RWPE2 (cell line): ENCODE measurements around the gene MLST8.
"Not testable (repeated sequence)": the region's sequence is repeated elsewhere in the genome, so short reads cannot be mapped to it uniquely, and the experiment has no call there.

Experiments
- ATAC-seq: fragments of 200-7000 bp; cut with Tn5 transposase; 3 replicates; pipeline ENCODE4 v1.9.1; 2021; ENCODE audit warnings: low read depth
- DNase-seq: peaks from one replicate; pipeline ENCODE4 v3.0.0-alpha.2; 2020; ENCODE audit warnings: low spot score
- H3K27ac ChIP-seq: fragments of 450-650 bp; 2 replicates; pipeline ENCODE4 v1.5.1; 2017; ENCODE audit warnings: mild to moderate bottlenecking; ENCODE audit not compliant: poor library complexity, severe bottlenecking
- H3K27me3 ChIP-seq: fragments of 250-450 bp; sonication (Bioruptor Pico); 2 replicates; pipeline ENCODE4 v1.5.1; 2021; ENCODE audit warnings: mild to moderate bottlenecking, moderate library complexity; ENCODE audit not compliant: insufficient read depth, poor library complexity, severe bottlenecking
- H3K36me3 ChIP-seq: fragments of 250-450 bp; sonication (Bioruptor Pico); 2 replicates; pipeline ENCODE4 v1.5.1; 2020; ENCODE audit warnings: low read depth, mild to moderate bottlenecking, moderate library complexity
- H3K4me1 ChIP-seq: fragments of 250-450 bp; sonication (Bioruptor Pico); 2 replicates; pipeline ENCODE4 v1.5.1; 2021; ENCODE audit warnings: mild to moderate bottlenecking, moderate library complexity; ENCODE audit not compliant: insufficient read depth, poor library complexity, severe bottlenecking
- H3K4me3 ChIP-seq: fragments of 250-450 bp; sonication (Bioruptor Pico); 2 replicates; pipeline ENCODE4 v1.5.1; 2021; ENCODE audit warnings: mild to moderate bottlenecking, moderate library complexity; ENCODE audit not compliant: severe bottlenecking
- H3K9me3 ChIP-seq: fragments of 250-450 bp; sonication (Bioruptor Pico); 2 replicates; pipeline ENCODE4 v1.5.1; 2021; ENCODE audit warnings: mild to moderate bottlenecking, moderate library complexity; ENCODE audit not compliant: severe bottlenecking
- TF ChIP-seq, protein P1 (sequence below): fragments of 450-650 bp; IDR thresholded peaks from one replicate; pipeline ENCODE4 v1.5.1; 2017; ENCODE audit warnings: mild to moderate bottlenecking, moderate library complexity; ENCODE audit not compliant: poor library complexity, severe bottlenecking

Gene MLST8

DNA sequence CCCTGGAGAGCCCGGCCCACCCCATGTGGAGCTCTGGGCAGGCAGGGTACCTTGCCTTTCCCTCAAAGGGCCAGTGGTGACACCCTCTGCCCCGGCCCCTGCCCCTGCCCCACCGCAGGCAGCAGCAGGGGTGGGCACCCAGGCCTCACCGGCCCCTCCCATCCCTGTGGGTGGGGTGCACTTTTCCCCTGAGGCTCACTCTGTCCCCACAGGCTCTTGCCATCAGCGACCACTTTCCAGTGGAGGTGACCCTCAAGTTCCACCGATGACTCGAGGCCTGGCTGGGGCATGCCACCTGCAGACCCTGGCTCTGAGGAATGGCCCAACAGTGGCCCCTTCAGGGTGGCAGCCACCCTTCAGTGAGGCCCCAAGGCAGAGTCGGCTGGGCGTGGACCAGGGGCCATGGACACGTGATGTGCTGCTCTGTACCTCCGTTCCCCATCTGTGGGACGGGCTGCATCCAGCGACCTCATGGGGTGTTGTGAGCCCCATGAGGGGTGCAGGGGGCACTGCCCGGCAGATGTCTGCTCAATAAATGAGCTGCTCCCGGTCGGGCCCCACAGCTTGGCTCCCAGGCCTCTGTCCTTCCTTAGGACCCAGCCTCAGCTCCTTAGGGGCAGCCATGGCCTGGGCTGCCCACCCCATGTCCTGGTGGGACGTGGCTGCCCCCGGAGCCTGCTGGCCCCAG lies 33.0 kb downstream of the MLST8 start:
- Histone ChIP-seq H3K36me3 (peaks cover 21% of the 10 kb centered on the region), H3K4me3 (no peak overlapping the region), H3K4me1 (no peaks in the 10 kb centered on the region), H3K9me3 (no peaks in the 10 kb centered on the region), H3K27me3 (peaks cover 21% of the 10 kb centered on the region), H3K27ac (no peak overlapping the region)
- no peak for ATAC-seq
- TF ChIP-seq, protein P1, sequence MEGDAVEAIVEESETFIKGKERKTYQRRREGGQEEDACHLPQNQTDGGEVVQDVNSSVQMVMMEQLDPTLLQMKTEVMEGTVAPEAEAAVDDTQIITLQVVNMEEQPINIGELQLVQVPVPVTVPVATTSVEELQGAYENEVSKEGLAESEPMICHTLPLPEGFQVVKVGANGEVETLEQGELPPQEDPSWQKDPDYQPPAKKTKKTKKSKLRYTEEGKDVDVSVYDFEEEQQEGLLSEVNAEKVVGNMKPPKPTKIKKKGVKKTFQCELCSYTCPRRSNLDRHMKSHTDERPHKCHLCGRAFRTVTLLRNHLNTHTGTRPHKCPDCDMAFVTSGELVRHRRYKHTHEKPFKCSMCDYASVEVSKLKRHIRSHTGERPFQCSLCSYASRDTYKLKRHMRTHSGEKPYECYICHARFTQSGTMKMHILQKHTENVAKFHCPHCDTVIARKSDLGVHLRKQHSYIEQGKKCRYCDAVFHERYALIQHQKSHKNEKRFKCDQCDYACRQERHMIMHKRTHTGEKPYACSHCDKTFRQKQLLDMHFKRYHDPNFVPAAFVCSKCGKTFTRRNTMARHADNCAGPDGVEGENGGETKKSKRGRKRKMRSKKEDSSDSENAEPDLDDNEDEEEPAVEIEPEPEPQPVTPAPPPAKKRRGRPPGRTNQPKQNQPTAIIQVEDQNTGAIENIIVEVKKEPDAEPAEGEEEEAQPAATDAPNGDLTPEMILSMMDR = no peak
- peak; percentile 63 for DNase-seq

DNA sequence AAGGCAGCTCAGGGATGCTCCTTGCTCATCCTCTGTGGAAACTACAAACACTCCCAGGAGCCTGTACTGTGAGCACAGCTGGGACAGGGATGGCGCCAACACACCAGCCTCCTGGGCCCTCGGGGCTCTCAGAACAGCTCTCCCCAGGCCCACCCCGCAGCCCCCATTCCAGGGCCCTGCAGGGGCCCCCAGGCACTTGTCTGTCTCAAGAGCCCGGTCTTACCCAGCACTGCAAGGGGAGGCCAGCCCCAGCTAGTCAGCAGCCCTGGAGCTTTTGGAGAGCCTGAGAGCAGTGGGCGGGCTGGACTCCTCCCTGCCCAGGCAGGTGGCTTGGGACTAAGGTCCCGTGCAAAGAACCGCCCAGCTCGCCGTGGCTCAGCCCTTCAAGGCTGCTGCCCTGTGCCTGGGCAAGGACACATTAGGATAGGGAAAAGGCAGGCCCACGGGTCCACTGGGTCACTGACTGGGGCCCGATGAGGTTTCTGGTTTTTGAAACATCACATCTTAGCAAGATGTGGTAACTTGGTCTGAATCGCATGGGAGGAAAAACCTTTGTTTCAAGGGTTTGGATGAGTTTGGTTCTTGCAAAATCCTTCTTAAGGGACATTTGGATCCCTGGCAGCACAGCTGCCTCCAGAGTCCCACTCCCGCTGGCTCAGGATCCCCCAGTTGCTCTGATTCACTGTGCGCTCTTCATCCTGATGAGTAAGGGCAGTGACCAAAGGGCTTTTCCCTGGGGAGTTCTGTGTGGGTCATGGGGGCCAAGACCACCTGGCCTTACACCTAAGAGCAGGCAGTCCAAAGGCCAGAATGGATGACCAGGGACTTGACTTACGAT lies 33.8 kb downstream of the MLST8 start:
- TF ChIP-seq, protein P1 = no peak
- peak; percentile 8; the same call in 2 of the 3 replicates for ATAC-seq
- no peaks in the 10 kb centered on the region for H3K4me1 ChIP-seq
- H3K27ac ChIP-seq = no peak overlapping the region
- peaks cover 29% of the 10 kb centered on the region for H3K36me3 ChIP-seq
- H3K9me3 ChIP-seq = no peaks in the 10 kb centered on the region
- DNase-seq = no peak
- no peak overlapping the region for H3K4me3 ChIP-seq
- H3K27me3 ChIP-seq = peaks cover 21% of the 10 kb centered on the region

DNA sequence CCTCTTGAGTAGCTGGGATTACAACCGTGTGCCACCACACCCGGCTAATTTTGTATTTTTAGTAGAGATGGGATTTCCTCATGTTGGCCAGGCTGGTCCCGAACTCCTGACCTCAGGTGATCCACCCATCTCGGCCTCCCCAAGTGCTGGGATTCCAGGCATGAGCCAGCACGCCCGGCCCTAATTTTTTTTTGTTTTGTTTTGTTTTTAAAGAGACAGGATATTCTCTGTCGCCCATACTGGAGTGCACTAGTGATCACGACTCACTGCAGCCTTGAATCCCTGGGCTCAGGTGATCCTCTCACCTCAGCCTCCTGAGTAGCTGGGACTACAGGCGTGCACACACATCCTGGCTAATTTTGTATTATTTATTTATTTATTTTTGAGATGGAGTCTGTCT lies 35.1 kb downstream of the MLST8 start:
- Histone ChIP-seq H3K36me3 (peaks cover 38% of the 10 kb centered on the region), H3K27me3 (peaks cover 21% of the 10 kb centered on the region)
- H3K4me1 ChIP-seq, ATAC-seq, H3K4me3 ChIP-seq, H3K9me3 ChIP-seq, DNase-seq, H3K27ac ChIP-seq: not testable (repeated sequence)

GRCh38 chr16:2242598-2242997 lies 37.3 kb downstream of the MLST8 start:
- no peaks in the 10 kb centered on the region for H3K9me3 ChIP-seq
- no peaks in the 10 kb centered on the region for H3K4me1 ChIP-seq
- DNase-seq (no peak), ATAC-seq (no peak)
- H3K4me3 ChIP-seq = no peak overlapping the region
- TF ChIP-seq, protein P1 = no peak
- peaks cover 5% of the 10 kb centered on the region for H3K27me3 ChIP-seq
- peaks cover 57% of the 10 kb centered on the region for H3K36me3 ChIP-seq
- no peak overlapping the region for H3K27ac ChIP-seq

GRCh38 chr16:2243031-2243528 lies 37.8 kb downstream of the MLST8 start:
- Histone ChIP-seq H3K9me3 (no peaks in the 10 kb centered on the region), H3K27me3 (peaks cover under 1% of the 10 kb centered on the region), H3K4me1 (no peaks in the 10 kb centered on the region), H3K36me3 (peaks cover 59% of the 10 kb centered on the region), H3K27ac (no peak overlapping the region), H3K4me3 (no peak overlapping the region)
- no peak for ATAC-seq
- no peak for DNase-seq
- TF ChIP-seq, protein P1 = no peak
